GM19372 (cell line): Measurements from ENCODE around the gene ZNF830.
"Not testable (repeated sequence)": the region's sequence is repeated elsewhere in the genome, so short reads cannot be mapped to it uniquely, and the experiment has no call there.

Experiments
- ATAC-seq: cut with Tn5 transposase; IDR thresholded peaks from one replicate; pipeline ENCODE4 v1.9.1; 2021; ENCODE audit warnings: mild to moderate bottlenecking, low read depth, moderate library complexity; ENCODE audit not compliant: unreplicated experiment

Gene ZNF830

DNA sequence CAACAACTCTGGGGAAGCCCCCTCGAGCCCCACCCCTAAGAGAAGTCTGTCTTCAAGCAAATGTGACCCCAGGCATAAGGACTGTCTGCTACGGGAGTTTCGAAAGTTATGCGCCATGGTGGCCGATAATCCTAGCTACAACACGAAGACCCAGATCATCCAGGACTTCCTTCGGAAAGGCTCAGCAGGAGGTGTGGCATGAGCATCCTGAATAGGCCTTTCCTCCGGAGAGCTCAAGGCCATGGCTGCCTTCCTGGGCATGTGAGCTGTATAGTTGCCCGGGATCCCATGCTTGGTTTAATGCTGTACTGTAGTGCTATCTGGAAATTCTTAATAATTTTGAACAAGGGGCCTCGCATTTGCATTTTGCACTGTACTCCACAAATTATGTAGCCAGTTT, 28.1 kb downstream of the ZNF830 start:
- no peak for ATAC-seq

DNA sequence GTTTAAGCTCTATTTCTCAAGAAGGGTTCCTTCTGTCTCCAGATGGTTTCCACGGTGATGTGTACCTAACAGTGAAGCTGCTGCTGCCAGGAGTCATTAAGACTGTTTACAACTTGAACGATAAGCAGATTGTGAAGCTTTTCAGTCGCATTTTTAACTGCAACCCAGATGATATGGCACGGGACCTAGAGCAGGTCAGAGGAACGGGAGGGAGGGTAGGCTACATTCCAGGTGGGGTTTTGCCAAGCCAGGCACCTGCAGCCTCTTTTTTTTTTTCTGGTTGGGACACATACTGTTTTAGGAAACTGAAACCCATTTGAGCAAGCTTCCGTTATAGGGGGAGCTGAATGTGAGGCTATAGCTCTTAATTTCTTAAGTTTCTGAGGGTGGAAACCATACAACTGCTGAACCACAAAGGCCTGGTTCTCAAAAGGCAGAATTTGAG, 29.6 kb downstream of the ZNF830 start:
- no peak for ATAC-seq

DNA sequence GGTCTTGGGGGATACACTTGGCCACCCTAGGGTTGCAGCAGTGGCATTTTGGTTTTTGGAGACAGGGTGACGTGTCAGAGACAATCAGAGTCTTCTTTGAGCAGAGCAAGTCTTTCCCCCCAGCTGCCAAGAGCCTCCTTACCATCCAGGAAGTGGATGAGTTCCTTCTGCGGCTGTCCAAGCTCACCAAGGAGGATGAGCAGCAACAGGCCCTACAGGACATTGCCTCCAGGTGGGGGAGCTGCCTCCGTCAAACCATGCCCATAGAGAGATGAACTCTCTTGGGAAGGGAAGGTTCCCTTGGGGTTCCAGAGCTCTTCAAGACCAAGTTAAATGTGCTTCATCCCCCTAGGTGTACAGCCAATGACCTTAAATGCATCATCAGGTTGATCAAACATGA, 30.3 kb downstream of the ZNF830 start:
- no peak for ATAC-seq

DNA sequence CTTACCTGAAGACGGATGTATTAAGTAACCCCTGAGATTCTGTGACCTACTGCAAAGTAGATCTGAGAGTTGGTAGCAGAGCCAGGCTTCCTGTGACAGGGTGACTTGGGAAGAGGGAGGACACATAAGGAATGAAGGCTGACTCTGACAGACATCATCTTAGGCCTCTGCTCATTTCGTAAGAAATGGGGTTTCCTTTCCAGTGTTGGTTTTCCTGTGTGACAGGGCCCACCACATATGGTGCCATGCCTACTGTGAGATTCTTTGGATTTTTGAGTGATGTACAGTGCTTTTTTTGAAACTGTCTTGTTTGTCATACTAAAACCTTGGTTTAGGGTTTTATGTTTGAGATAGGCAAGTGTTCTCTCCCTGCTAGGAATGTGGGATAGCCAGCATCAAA, 31.7 kb downstream of the ZNF830 start:
- ATAC-seq, result no peak

DNA sequence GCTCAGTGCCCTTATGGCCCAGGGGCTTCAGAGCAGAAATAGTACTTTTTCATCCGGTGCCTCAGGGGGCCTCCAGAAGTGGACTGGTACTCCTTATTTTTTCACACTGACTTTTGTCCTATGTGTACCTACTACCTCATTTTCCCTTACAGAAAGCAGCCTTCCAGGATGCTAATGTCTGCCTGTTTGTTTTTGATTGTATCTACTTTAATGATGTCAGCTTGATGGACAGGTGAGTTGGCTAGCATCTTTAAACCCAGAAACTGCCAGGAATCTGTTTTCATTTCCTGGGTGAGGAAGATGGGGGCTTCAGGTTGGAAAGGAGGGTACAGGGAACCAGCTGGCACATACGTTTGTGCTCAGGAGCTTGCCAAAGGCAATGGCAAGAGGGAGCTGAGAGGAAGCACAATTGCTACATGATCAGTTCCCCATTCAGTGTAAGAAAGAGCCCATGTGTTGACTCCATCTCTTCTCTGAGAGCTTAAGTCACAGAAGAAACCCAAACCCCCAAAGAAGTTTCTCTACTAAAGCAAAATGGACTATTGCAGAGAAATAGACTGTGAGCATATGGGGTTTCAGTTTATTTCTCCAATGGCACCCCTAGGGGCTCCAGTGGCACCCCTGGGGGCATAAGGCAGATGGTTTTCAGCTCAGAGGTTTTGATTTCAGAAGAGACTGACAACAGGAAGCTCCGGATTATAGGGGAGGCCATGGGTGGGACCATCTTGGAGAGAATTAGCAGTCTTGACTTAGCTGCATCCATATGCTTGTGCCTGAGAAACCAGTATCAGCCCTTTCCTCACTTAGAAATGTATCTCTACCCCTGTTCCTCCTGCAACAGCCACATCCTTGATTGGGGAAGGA, 35.3 kb downstream of the ZNF830 start:
- ATAC-seq, result no peak

DNA sequence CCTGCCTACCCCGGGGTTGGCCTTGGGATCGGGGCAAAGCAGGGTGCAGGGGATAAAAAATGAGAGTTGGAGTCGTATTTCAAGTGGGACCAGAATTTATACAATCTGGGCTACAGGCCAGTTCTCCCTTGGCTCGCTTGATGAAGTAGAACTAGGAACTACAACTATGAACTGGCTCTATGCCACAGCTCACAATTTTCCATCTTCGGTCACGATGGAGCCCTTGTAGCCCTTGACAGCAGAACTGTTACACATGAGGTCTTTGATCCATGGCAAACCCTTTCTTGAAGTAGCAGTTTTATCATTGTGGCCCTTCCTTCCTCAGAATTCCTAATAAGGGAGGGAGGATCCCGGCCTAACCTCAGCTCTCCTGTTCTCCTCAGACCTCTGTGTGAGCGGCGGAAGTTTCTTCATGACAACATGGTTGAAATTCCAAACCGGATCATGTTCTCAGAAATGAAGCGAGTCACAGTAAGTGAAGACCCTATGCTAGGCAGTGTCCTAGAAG, 36.1 kb downstream of the ZNF830 start:
- ATAC-seq, result no peak

DNA sequence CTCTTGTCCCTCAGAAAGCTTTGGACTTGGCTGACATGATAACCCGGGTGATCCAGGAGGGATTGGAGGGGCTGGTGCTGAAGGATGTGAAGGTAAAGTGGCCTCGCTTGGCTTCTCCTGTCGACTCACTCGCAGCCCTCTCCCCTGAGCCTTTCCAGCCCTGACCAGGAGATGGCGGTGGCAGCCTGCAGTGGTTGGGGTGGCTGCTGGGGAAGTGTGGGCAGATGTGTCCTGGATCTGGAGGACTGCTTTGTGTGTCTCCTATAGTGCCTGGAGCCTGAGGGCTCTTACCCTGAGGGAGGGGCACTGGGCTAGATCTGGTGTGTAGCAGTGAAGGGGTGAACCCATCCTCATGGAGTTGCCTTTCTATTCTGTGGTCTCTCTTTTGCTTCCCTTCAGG, 36.9 kb downstream of the ZNF830 start:
- no peak for ATAC-seq

DNA sequence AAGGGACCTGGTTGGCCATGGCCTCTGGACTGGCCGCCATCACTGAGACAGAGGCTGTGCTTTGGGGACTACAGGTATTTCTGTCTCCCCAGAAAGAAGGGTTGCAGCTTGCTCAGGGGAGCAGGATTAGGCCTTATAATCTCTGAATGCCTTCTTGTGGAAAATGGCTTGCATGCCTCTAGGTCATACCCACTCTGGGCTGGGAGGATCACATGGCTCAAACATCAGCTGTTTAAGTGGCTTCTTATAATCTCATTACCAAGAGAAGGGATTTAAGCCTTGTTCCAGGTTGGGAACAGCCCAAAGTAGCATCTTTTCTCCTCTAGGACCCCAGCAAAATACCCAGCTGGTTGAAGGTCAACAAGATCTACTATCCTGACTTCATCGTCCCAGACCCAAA, 38.1 kb downstream of the ZNF830 start:
- ATAC-seq, result no peak

DNA sequence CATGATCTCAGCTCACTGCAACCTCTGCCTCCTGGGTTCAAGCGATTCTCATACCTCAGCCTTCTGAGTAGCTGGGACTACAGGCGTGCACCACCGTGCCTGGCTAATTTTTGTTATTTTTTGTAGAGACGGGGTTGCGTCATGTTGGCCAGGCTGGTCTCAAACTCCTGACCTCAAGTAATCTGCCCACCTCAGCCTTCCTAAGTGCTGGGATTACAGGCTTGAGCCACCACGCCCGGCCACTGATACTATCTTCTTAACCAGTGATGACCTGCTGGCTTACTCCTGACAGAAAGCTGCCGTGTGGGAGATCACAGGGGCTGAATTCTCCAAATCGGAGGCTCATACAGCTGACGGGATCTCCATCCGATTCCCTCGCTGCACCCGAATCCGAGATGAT, 39.6 kb downstream of the ZNF830 start:
- not testable (repeated sequence) for ATAC-seq

DNA sequence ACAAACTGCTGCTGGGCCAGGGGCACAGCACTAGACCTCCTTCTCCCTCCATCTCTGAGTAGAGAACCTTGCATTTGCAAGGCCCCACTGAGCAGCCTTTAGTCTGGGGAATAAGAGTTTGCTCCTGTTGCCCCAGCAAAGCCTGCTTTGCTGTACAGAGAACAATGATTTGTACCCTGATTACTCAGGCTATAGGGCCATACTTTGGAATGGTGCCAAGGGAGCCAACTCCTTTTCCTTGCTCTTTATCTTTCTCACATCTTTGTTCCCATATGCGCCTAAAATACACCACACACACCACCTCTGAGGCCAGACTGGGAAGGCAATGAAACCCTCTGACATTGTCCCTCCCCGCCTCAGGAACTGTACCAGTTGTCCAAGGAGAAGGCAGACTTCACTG, 40.2 kb downstream of the ZNF830 start:
- no peak for ATAC-seq

DNA sequence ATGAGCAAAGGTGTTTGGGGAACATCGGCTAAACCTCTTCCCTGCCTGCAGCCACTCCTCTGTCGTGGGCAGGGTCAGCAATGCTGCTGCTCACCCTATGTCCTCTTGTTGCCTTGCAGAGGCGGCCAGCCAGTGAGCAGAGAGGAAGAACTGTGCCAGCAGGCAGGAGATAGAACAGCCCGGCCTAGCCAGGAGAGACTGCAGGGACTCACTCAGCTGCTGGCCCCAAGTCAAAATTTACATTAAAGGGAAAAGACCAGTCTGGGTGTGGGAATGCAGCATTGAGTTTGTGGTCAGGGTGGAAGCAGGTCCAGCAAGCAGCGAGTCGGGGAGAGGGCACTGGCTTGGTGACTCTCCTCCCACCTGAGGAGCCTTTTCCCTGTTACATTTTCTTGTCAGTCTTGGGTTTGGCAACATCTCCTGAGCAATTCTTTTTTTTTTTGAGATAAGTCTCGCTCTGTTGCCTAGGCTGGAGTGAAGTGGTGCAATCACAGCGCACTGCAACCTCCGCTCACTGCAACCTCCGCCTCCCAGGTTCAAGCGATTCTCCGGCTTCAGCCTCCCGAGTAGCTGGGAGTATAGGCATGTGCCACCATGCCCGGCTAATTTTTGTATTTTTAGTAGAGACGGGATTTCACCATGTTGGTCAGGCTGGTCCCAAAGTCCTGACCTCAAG, 41.7 kb downstream of the ZNF830 start:
- ATAC-seq, result no peak

DNA sequence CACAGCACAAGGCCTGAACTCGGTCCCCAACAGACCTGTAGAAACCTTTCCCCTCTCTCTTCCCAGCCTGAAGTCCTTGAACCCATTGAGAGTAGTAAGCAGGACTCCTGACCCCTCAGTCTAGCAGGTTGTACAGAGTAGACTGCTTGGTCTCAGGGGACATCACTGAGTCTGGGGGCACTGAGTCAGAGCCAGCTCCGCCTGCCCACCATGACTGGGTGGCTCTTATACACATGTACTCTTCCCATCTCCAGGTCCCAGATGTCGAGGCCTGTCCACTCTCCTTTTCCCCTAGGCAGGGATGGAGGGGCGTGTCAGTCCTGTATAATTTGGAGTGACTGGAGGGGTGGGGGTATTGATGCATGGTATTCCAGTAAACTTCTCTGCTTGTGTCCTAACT, 42.4 kb downstream of the ZNF830 start:
- no peak for ATAC-seq

DNA sequence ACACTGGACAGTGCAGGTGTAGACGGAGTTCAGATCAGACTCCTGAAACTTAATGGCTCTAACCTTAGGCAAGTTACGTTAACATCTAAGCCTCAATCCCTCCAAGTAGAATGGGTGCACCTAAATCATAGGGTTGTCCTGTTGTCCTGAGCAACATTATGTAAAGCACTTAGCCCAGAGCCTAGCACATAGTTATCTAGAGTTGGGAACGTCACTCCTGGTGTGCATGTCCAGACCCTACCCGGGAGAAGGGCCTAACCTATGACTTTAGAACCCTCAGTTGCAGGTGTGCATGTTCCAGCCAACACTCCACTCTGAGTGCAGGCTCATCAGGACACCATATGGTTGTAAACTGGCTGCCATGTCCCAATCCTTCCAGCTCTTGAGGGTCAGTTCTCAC, 45.0 kb downstream of the ZNF830 start:
- no peak for ATAC-seq

DNA sequence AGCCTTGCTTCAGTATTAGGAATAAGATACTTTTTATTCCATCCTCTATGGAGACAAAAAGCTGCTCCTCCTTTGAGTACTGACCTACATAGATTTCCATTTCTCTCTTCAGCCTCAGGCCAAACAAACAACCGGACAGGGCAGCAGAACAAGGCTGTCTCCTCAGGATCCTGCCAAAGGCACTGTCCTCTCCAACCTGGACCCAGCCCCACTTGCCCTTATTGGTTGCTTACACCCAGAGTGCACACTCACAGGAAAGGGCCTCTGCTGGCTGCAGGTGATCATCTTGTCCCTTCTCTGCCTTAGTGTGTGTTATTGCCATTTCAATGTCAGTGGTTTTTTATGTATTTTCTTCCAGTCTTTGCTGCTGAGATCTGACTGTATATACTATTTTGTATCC, 45.6 kb downstream of the ZNF830 start:
- no peak for ATAC-seq

DNA sequence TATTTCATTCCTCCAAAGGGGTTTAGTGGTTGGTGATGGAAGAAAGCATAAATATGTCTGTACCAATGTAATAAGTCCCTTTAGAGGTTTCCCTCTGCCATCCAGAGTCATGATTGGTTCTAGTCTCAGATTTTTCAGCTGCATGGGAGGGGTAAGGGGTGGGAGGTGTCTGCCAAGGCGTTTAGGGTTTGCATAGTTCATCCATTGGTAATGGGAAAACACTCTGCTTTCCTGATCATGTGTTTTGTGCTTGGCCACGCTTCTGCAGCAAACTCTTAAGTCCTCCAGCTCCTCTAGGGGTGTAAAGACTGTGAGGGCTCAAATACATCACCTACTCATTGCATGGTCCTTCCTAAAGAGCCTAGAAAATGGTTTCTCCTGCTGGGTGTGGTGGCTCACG, 48.8 kb downstream of the ZNF830 start:
- ATAC-seq, result no peak

DNA sequence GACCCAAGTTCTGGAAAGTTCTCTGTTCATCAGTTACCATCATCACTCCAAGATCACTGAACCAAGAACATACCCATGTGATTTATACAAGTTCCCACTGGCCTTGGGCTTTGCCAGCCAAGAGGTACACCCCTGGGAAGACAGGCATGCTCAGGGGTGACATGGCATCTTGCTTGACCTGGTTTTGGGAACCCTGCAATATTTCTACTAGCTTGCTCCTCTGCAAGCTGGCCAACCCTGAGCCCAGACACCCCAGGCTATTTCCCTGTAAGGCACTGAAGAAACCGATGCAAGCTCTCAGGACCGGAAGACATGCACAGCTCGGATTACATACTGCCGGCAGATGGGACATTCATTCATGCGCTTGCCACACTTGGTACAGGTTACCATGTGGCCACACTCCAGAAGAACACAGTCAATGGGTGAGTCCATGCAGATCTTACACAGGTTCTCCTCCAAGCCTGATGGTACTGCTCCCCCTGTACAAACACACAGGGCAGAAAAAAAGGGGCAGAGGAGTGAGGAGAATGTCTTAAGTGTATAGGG, 50.4 kb downstream of the ZNF830 start:
- no peak for ATAC-seq
